ENCODE measurements around the gene MT1F.
"Not testable (repeated sequence)": the region's sequence is repeated elsewhere in the genome, so short reads cannot be mapped to it uniquely, and the experiment has no call there.

MT1F gene

GRCh38 chr16:56657555-56658326 is at the start of gene MT1F:
MT1F (plus strand) TSS chr16:56657959; CDS start chr16:56658059, 100 bp downstream.
- no peak for DNase-seq (ENCODE audit: low read depth)

GRCh38 chr16:56608043-56608875 is 49.5 kb upstream of the MT1F start, which contains the start of gene MT2A:
MT2A (plus strand) TSS chr16:56608584; CDS start chr16:56608656, 72 bp downstream.
- peak; percentile 94 for DNase-seq (ENCODE audit: low read depth)

- no peak for DNase-seq (ENCODE audit: low read depth)
Observed at GRCh38 chr16:56608876-56609462, 48.8 kb upstream of the MT1F start.

- peak; percentile 78 for DNase-seq (ENCODE audit: low read depth)
Observed at GRCh38 chr16:56609463-56609921, 48.3 kb upstream of the MT1F start.

GRCh38 chr16:56610017-56610608 is 47.6 kb upstream of the MT1F start:
- peak; percentile 79 for DNase-seq (ENCODE audit: low read depth)

- no peak for DNase-seq (ENCODE audit: low read depth)
Observed at GRCh38 chr16:56610609-56611111, 47.1 kb upstream of the MT1F start.

GRCh38 chr16:56611281-56611833 is 46.4 kb upstream of the MT1F start:
- no peak for DNase-seq (ENCODE audit: low read depth)

- no peak for DNase-seq (ENCODE audit: low read depth)
Observed at GRCh38 chr16:56613706-56614105, 44.1 kb upstream of the MT1F start.

GRCh38 chr16:56614549-56614991 is 43.2 kb upstream of the MT1F start:
- DNase-seq (ENCODE audit: low read depth): no peak

- DNase-seq (ENCODE audit: low read depth): no peak
Observed at GRCh38 chr16:56615353-56615752, 42.4 kb upstream of the MT1F start.

- DNase-seq (ENCODE audit: low read depth): no peak
Observed at GRCh38 chr16:56616608-56617211, 41.0 kb upstream of the MT1F start.

GRCh38 chr16:56617212-56618085 is 40.3 kb upstream of the MT1F start:
- DNase-seq (ENCODE audit: low read depth): no peak

GRCh38 chr16:56618138-56618537 is 39.6 kb upstream of the MT1F start:
- DNase-seq (ENCODE audit: low read depth): no peak

- no peak for DNase-seq (ENCODE audit: low read depth)
Observed at GRCh38 chr16:56620339-56620897, 37.3 kb upstream of the MT1F start.

- not testable (repeated sequence) for DNase-seq (ENCODE audit: low read depth)
Observed at GRCh38 chr16:56621665-56622445, 35.9 kb upstream of the MT1F start.

GRCh38 chr16:56623184-56623583 is 34.6 kb upstream of the MT1F start:
- not testable (repeated sequence) for DNase-seq (ENCODE audit: low read depth)

GRCh38 chr16:56623637-56624036 is 34.1 kb upstream of the MT1F start:
- no peak for DNase-seq (ENCODE audit: low read depth)

- DNase-seq (ENCODE audit: low read depth): no peak
Observed at GRCh38 chr16:56625140-56625942, 32.4 kb upstream of the MT1F start, which contains the start of gene MT1E. MT1E (plus strand) TSS chr16:56625781; CDS start chr16:56625852, 71 bp downstream.

All from fibroblast of the conjunctiva (primary cell).